ENCODE data around the gene CERT1. TPM values are rescaled to one million over a fixed set of nuclear protein-coding genes. Genes with fewer than 3 reads are reported as not detected.

Gene CERT1
- total and polyA plus RNA-seq, 2 donors from 2014 or later = 14.5 to 50.1 TPM

DNA sequence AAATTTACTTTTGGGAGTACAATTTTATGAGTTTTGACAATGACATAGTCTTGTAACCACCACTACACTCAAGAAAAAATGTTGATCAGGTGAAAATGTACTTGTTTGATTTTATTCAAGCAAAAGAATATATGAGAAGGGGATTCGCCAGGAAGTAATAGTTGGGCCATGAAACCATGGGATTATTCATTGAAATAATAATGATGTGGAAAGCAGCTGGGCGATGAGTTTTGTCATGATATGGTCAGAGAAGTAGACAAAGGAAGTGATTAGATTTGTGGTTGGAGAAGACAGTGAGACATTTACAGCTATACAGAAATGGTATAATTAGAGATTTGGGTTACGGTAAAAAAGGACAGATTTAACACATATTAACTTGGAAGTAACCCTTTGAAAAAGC, 163.2 kb downstream of the CERT1 start:
- Histone ChIP-seq H3K9me3 (ENCODE audit: control insufficient read depth in 2 of 3, insufficient read depth in 1 of 3, low read length in 3 of 3) (no peaks in the 10 kb centered on the region), H3K4me3 (ENCODE audit: low read length in 3 of 3) (no peak overlapping the region), H3K27ac (ENCODE audit: low read depth in 2 of 2, low read length in 2 of 2) (no peak overlapping the region), H3K36me3 (ENCODE audit: control insufficient read depth in 2 of 3, insufficient read depth in 3 of 3, low read length in 3 of 3) (peaks cover 12 to 51% (median 21%) of the 10 kb centered on the region in 3 donors), H3K27me3 (ENCODE audit: control insufficient read depth, insufficient read depth, low read length) (no peaks in the 10 kb centered on the region), H3K4me1 (ENCODE audit: control insufficient read depth in 2 of 3, insufficient read depth in 2 of 3, low read depth in 1 of 3, low read length in 3 of 3) (no peaks in the 10 kb centered on the region), H3K9ac (ENCODE audit: low read length in 3 of 3) (no peak overlapping the region)
- FAIRE-seq (no peak), DNase-seq (no peak)
- TF ChIP-seq, protein P1, sequence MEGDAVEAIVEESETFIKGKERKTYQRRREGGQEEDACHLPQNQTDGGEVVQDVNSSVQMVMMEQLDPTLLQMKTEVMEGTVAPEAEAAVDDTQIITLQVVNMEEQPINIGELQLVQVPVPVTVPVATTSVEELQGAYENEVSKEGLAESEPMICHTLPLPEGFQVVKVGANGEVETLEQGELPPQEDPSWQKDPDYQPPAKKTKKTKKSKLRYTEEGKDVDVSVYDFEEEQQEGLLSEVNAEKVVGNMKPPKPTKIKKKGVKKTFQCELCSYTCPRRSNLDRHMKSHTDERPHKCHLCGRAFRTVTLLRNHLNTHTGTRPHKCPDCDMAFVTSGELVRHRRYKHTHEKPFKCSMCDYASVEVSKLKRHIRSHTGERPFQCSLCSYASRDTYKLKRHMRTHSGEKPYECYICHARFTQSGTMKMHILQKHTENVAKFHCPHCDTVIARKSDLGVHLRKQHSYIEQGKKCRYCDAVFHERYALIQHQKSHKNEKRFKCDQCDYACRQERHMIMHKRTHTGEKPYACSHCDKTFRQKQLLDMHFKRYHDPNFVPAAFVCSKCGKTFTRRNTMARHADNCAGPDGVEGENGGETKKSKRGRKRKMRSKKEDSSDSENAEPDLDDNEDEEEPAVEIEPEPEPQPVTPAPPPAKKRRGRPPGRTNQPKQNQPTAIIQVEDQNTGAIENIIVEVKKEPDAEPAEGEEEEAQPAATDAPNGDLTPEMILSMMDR (IDR thresholded peaks at IDR 0.05; ENCODE audit: borderline replicate concordance, extremely low read depth, insufficient read depth) = no peak
- intact Hi-C loops (cut with DNase I) = no loop called here

DNA sequence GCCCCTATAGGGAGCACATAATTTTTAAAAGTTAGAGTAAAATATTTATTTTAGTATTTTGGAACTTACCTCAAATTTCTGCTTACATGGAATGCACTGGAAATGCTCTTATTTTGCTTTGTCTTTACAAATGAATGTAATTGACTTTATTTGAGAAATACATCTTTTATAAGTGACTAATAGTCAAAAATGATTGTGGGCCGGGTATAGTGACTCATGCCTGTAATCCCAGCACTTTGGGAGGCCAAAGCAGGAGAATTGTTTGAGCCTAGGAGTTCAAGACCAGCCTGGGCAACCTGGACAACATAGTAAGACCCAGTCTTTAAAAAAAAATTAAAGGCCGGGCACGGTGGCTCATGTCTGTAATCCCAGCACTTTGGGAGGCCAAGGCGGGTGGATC, 168.6 kb downstream of the CERT1 start:
- H3K9ac ChIP-seq (ENCODE audit: low read length in 3 of 3) = no peak overlapping the region
- no peak overlapping the region for H3K27ac ChIP-seq (ENCODE audit: low read depth in 2 of 2, low read length in 2 of 2)
- TF ChIP-seq, protein P1 (IDR thresholded peaks at IDR 0.05; ENCODE audit: borderline replicate concordance, extremely low read depth, insufficient read depth) = no peak
- no peak for DNase-seq
- H3K9me3 ChIP-seq (ENCODE audit: control insufficient read depth in 2 of 3, insufficient read depth in 1 of 3, low read length in 3 of 3) = no peaks in the 10 kb centered on the region
- no peak overlapping the region for H3K4me3 ChIP-seq (ENCODE audit: low read length in 3 of 3)
- peaks cover 0 to 3% (median 3%) of the 10 kb centered on the region in 3 donors for H3K4me1 ChIP-seq (ENCODE audit: control insufficient read depth in 2 of 3, insufficient read depth in 2 of 3, low read depth in 1 of 3, low read length in 3 of 3)
- peaks cover 2 to 20% (median 3%) of the 10 kb centered on the region in 3 donors for H3K36me3 ChIP-seq (ENCODE audit: control insufficient read depth in 2 of 3, insufficient read depth in 3 of 3, low read length in 3 of 3)
- intact Hi-C loops (cut with DNase I) = no loop called here
- no peaks in the 10 kb centered on the region for H3K27me3 ChIP-seq (ENCODE audit: control insufficient read depth, insufficient read depth, low read length)
- FAIRE-seq = no peak

DNA sequence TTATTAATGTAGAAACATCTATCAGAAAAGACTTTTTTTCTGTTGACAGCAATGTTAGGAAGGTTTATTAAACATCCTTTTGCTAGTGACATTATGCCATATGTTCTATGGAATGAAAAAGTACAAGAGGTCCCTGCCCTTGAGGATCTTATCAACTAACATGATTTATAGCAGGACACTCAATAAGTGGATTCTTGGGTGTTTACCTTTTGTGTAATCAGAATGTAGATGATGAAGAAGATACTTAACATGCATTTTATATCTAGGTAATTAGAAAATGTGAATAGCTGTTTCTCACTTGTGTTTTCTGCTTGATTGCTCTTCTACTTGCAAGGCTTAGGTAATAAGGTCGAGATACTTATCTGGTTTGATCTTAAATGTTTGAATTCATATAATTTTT, 169.5 kb downstream of the CERT1 start:
- H3K9ac ChIP-seq (ENCODE audit: low read length in 3 of 3) = no peak overlapping the region
- no peak for DNase-seq
- no peak overlapping the region for H3K27ac ChIP-seq (ENCODE audit: low read depth in 2 of 2, low read length in 2 of 2)
- peaks cover 0 to 3% (median 3%) of the 10 kb centered on the region in 3 donors for H3K4me1 ChIP-seq (ENCODE audit: control insufficient read depth in 2 of 3, insufficient read depth in 2 of 3, low read depth in 1 of 3, low read length in 3 of 3)
- FAIRE-seq = no peak
- intact Hi-C loops (cut with DNase I) = no loop called here
- TF ChIP-seq, protein P1 (IDR thresholded peaks at IDR 0.05; ENCODE audit: borderline replicate concordance, extremely low read depth, insufficient read depth) = no peak
- H3K4me3 ChIP-seq (ENCODE audit: low read length in 3 of 3) = no peak overlapping the region
- peaks cover 2 to 12% (median 3%) of the 10 kb centered on the region in 3 donors for H3K36me3 ChIP-seq (ENCODE audit: control insufficient read depth in 2 of 3, insufficient read depth in 3 of 3, low read length in 3 of 3)
- no peaks in the 10 kb centered on the region for H3K9me3 ChIP-seq (ENCODE audit: control insufficient read depth in 2 of 3, insufficient read depth in 1 of 3, low read length in 3 of 3)
- no peaks in the 10 kb centered on the region for H3K27me3 ChIP-seq (ENCODE audit: control insufficient read depth, insufficient read depth, low read length)

Data from kidney (tissue), 14 donors.